Mesenchymal stem cell (in vitro differentiated cells and primary cell): ENCODE results near the gene NLRP4.

ENCODE experiments used
- DNase-seq: peaks from one replicate; pipeline ENCODE4 v3.0.0-alpha.2; 2013
- H2AFZ ChIP-seq: one replicate; pipeline ENCODE4 v1.6.1; 2013; ENCODE audit warnings: low read depth, mild to moderate bottlenecking, control low read depth, inconsistent platforms, low read length, moderate library complexity
- H2AK5ac ChIP-seq: 2 replicates; pipeline ENCODE4 v1.6.1; 2013; ENCODE audit warnings: low read length, moderate library complexity, mild to moderate bottlenecking, inconsistent platforms; ENCODE audit not compliant: severe bottlenecking
- H2BK120ac ChIP-seq: one replicate; pipeline ENCODE4 v1.6.1; 2013; ENCODE audit warnings: low read depth, mild to moderate bottlenecking, inconsistent platforms, low read length, moderate library complexity
- H2BK12ac ChIP-seq, 2 experiments: one replicate each; pipeline ENCODE4 v1.6.1; 2013; ENCODE audit warnings: inconsistent platforms in 2 of 2, low read length in 2 of 2, mild to moderate bottlenecking in 2 of 2, moderate library complexity in 2 of 2, control low read depth in 1 of 2
- H2BK15ac ChIP-seq: one replicate; pipeline ENCODE4 v1.6.1; 2013; ENCODE audit warnings: mild to moderate bottlenecking, low read depth, inconsistent platforms; ENCODE audit not compliant: poor library complexity, severe bottlenecking
- H2BK5ac ChIP-seq: 2 replicates; pipeline ENCODE4 v1.6.1; 2013; ENCODE audit warnings: low read depth, mild to moderate bottlenecking, low read length, control low read depth, inconsistent platforms; ENCODE audit not compliant: poor library complexity, severe bottlenecking
- H3K14ac ChIP-seq, 2 experiments: one replicate each; pipeline ENCODE4 v1.6.1; 2013; ENCODE audit warnings: inconsistent platforms in 2 of 2, low read length in 2 of 2, control low read depth in 1 of 2, mild to moderate bottlenecking in 1 of 2, moderate library complexity in 1 of 2
- H3K18ac ChIP-seq, 2 experiments: one replicate each; pipeline ENCODE4 v1.6.1; 2013; ENCODE audit warnings: inconsistent platforms in 2 of 2, low read length in 2 of 2, control low read depth in 1 of 2, low read depth in 1 of 2, mild to moderate bottlenecking in 1 of 2
- H3K23ac ChIP-seq, 2 experiments: one replicate each; pipeline ENCODE4 v1.6.1; 2013; ENCODE audit warnings: inconsistent platforms in 2 of 2, low read length in 2 of 2, mild to moderate bottlenecking in 2 of 2, moderate library complexity in 2 of 2, control low read depth in 1 of 2
- H3K27ac ChIP-seq: 2 replicates; pipeline ENCODE4 v1.5.1; 2013; ENCODE audit warnings: mild to moderate bottlenecking, moderate library complexity, low read length, control low read depth, inconsistent platforms; ENCODE audit not compliant: poor library complexity, severe bottlenecking
- H3K27me3 ChIP-seq, 2 experiments: 2 replicates each; pipeline versions ENCODE4 v1.6.1 to v1.7.0; 2013; ENCODE audit warnings: low read length in 2 of 2, mild to moderate bottlenecking in 2 of 2, moderate library complexity in 2 of 2, control low read depth in 1 of 2, inconsistent platforms in 1 of 2; ENCODE audit not compliant: control insufficient read depth in 1 of 2, insufficient read depth in 1 of 2
- H3K36me3 ChIP-seq, 2 experiments: 2 replicates each; pipeline versions ENCODE4 v1.6.1 to v1.7.0; 2013; ENCODE audit warnings: low read length in 2 of 2, control low read depth in 1 of 2, inconsistent platforms in 1 of 2, low read depth in 1 of 2, mild to moderate bottlenecking in 1 of 2; ENCODE audit not compliant: insufficient read depth in 2 of 2, control insufficient read depth in 1 of 2
- H3K4ac ChIP-seq, 2 experiments: one replicate each; pipeline ENCODE4 v1.6.1; 2013; ENCODE audit warnings: inconsistent platforms in 2 of 2, low read length in 2 of 2, mild to moderate bottlenecking in 2 of 2, moderate library complexity in 2 of 2, control low read depth in 1 of 2, low read depth in 1 of 2
- H3K4me1 ChIP-seq: 2 replicates; pipeline ENCODE4 v1.6.1; 2013; ENCODE audit warnings: low read depth, low read length, control low read depth; ENCODE audit not compliant: control insufficient read depth, insufficient read depth
- H3K4me2 ChIP-seq: 2 replicates; pipeline ENCODE4 v1.6.1; 2013; ENCODE audit warnings: low read length, mild to moderate bottlenecking, inconsistent platforms; ENCODE audit not compliant: poor library complexity, severe bottlenecking
- H3K4me3 ChIP-seq, 2 experiments: 2 replicates each; pipeline versions ENCODE4 v1.5.1 to v1.7.0; 2013; ENCODE audit warnings: low read length in 2 of 2, mild to moderate bottlenecking in 2 of 2, control low read depth in 1 of 2, low read depth in 1 of 2; ENCODE audit not compliant: insufficient read depth in 1 of 2
- H3K79me1 ChIP-seq: replicated peaks from 2 replicates; pipeline ENCODE4 v1.6.1; 2013; ENCODE audit warnings: mild to moderate bottlenecking, control low read depth, low read length, inconsistent platforms; ENCODE audit not compliant: poor library complexity, severe bottlenecking
- H3K9ac ChIP-seq: 2 replicates; pipeline ENCODE4 v1.7.0; 2013; ENCODE audit warnings: mild to moderate bottlenecking, low read length, moderate library complexity
- H3K9me3 ChIP-seq: 2 replicates; pipeline ENCODE4 v1.7.0; 2013; ENCODE audit warnings: mild to moderate bottlenecking, low read length; ENCODE audit not compliant: control insufficient read depth
- H4K8ac ChIP-seq: one replicate; pipeline ENCODE4 v1.6.1; 2013; ENCODE audit warnings: inconsistent platforms, mild to moderate bottlenecking, low read length, moderate library complexity
- H4K91ac ChIP-seq: one replicate; pipeline ENCODE4 v1.6.1; 2013; ENCODE audit warnings: mild to moderate bottlenecking, low read length, inconsistent platforms
- WGBS: methylation state at CpG from one replicate; pipeline ENCODE4 v1.1.7; 2013; ENCODE audit warnings: mixed read lengths; 5-methylcytosine and 5-hydroxymethylcytosine counted together

The NLRP4 gene

DNA sequence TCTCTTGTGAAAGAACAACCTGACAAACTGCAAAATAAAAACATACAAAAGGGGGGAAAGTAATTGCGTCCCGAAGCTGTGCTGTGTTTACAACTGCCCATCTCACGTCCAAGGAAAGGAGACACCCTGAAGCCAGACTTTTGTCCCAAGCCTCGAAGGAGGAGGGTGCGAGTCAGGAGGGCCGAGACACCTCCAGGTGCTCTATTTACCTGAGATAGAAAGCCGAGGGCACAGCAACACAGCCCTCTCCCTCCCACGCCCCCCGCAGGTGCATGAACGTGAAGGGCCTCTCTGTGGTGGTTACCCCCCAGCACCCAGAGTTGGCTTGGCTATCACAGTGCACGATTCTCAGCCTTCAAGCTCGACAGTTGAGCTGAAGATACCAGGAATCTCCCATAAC lies 62.6 kb downstream of the NLRP4 start:
- no peak overlapping the region for H3K14ac ChIP-seq
- no peak overlapping the region for H2BK120ac ChIP-seq
- no peak overlapping the region for H3K4ac ChIP-seq
- no peak overlapping the region for H3K4me3 ChIP-seq
- H3K27ac ChIP-seq: no peak overlapping the region
- no peak overlapping the region for H4K8ac ChIP-seq
- H3K79me1 ChIP-seq: no peaks in the 10 kb centered on the region
- no peak overlapping the region for H2AFZ ChIP-seq
- no peaks in the 10 kb centered on the region for H3K4me1 ChIP-seq
- no peak for DNase-seq
- H2BK15ac ChIP-seq: no peak overlapping the region
- H2BK12ac ChIP-seq: no peak overlapping the region
- H2BK5ac ChIP-seq: no peak overlapping the region
- H3K18ac ChIP-seq: no peak overlapping the region
- no peak overlapping the region for H2AK5ac ChIP-seq
- no peak overlapping the region for H4K91ac ChIP-seq
- H3K9ac ChIP-seq: no peak overlapping the region
- no peaks in the 10 kb centered on the region for H3K27me3 ChIP-seq
- H3K36me3 ChIP-seq: no peaks in the 10 kb centered on the region
- no peak overlapping the region for H3K4me2 ChIP-seq
- peaks cover 28% of the 10 kb centered on the region for H3K9me3 ChIP-seq
- WGBS: 64% methylated on average over 11 of the region's 12 CpGs
- H3K23ac ChIP-seq: no peak overlapping the region

- WGBS: 58% methylated on average over 13 of the region's 13 CpGs
- H4K8ac ChIP-seq: no peak overlapping the region
- H2BK120ac ChIP-seq: no peak overlapping the region
- H3K14ac ChIP-seq: no peak overlapping the region
- peaks cover 43% of the 10 kb centered on the region for H3K9me3 ChIP-seq
- H2BK5ac ChIP-seq: no peak overlapping the region
- no peak overlapping the region for H2BK15ac ChIP-seq
- no peak for DNase-seq
- no peak overlapping the region for H3K4ac ChIP-seq
- no peak overlapping the region for H2AK5ac ChIP-seq
- no peak overlapping the region for H2BK12ac ChIP-seq
- no peak overlapping the region for H3K4me2 ChIP-seq
- H3K4me3 ChIP-seq: no peak overlapping the region
- H4K91ac ChIP-seq: no peak overlapping the region
- no peaks in the 10 kb centered on the region for H3K36me3 ChIP-seq
- H3K27ac ChIP-seq: no peak overlapping the region
- H3K79me1 ChIP-seq: no peaks in the 10 kb centered on the region
- no peak overlapping the region for H3K23ac ChIP-seq
- H2AFZ ChIP-seq: no peak overlapping the region
- H3K18ac ChIP-seq: no peak overlapping the region
- H3K4me1 ChIP-seq: no peaks in the 10 kb centered on the region
- no peak overlapping the region for H3K9ac ChIP-seq
- no peaks in the 10 kb centered on the region for H3K27me3 ChIP-seq
These were observed 65.2 kb downstream of the NLRP4 start for GRCh38 chr19:55901369-55902079.

GRCh38 chr19:55902080-55902751 lies 65.9 kb downstream of the NLRP4 start:
- Histone ChIP-seq H2BK15ac (no peak overlapping the region), H3K36me3 (no peaks in the 10 kb centered on the region), H3K4ac (no peak overlapping the region), H3K9ac (no peak overlapping the region), H3K14ac (no peak overlapping the region), H2BK120ac (no peak overlapping the region), H3K27me3 (no peaks in the 10 kb centered on the region), H3K9me3 (peaks cover 39% of the 10 kb centered on the region), H4K91ac (no peak overlapping the region), H4K8ac (no peak overlapping the region), H3K4me2 (no peak overlapping the region), H3K23ac (no peak overlapping the region), H2AK5ac (no peak overlapping the region), H2BK12ac (no peak overlapping the region), H2AFZ (no peak overlapping the region), H3K79me1 (no peaks in the 10 kb centered on the region), H3K4me3 (no peak overlapping the region), H3K27ac (no peak overlapping the region), H3K18ac (no peak overlapping the region), H3K4me1 (no peaks in the 10 kb centered on the region), H2BK5ac (no peak overlapping the region)
- 65% methylated on average over 6 of the region's 9 CpGs for WGBS
- no peak for DNase-seq

DNA sequence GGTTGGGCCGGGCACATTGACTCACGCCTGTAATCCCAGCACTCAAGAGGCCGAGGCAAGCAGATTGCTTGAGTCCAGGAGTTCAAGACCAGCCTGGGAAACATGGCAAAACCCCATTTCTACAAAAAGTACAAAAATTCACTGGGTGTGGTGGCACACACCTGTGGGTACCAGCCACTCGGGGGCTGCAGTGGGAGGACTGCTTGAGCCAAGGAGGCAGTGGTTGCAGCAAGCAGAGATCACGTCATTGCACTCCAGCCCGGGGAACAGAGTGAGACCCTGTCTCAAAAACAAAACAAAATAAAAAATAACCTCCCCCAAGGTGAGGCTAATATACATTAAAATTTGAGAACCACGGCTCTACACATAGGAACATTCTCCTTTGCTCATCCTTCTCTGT lies 70.9 kb downstream of the NLRP4 start:
- Histone ChIP-seq H3K9me3 (peaks cover 45% of the 10 kb centered on the region), H2AFZ (no peak overlapping the region), H3K27me3 (no peaks in the 10 kb centered on the region), H3K18ac (no peak overlapping the region), H2AK5ac (no peak overlapping the region), H2BK5ac (no peak overlapping the region), H4K91ac (no peak overlapping the region), H4K8ac (no peak overlapping the region), H2BK12ac (no peak overlapping the region), H3K4me2 (no peak overlapping the region), H3K4me1 (no peaks in the 10 kb centered on the region), H3K27ac (no peak overlapping the region), H2BK15ac (no peak overlapping the region), H3K4ac (no peak overlapping the region), H3K79me1 (no peaks in the 10 kb centered on the region), H3K4me3 (no peak overlapping the region), H2BK120ac (no peak overlapping the region), H3K14ac (no peak overlapping the region), H3K36me3 (no peaks in the 10 kb centered on the region), H3K23ac (no peak overlapping the region), H3K9ac (no peak overlapping the region)
- WGBS: 56% methylated on average over 7 of the region's 7 CpGs
- no peak for DNase-seq
